Activated CD8-positive, alpha-beta T cell treated with anti-CD3 and anti-CD28 coated beads, Interleukin-2, amount 10 ng/mL, durations not matched to agents 7 days and 5 days (primary cell): Measurements from ENCODE around the gene ARL6IP5. TPM values are rescaled to one million over a fixed set of nuclear protein-coding genes. Genes with fewer than 3 reads are reported as not detected.

Experiments
- ATAC-seq: fragments of 150-1000 bp; cut with Tn5 transposase; one replicate; pipeline ENCODE4 v1.10.0; 2021; ENCODE audit warnings: moderate library complexity
- CTCF ChIA-PET: fragments of 350-600 bp; sonication (Branson Sonifier 250); formaldehyde crosslinking; loops from one replicate; lab custom pipeline; 2021; ENCODE audit warnings: antibody characterized with exemption; lab: Charles Lee
- POLR2A ChIA-PET: fragments of 350-600 bp; sonication (Branson Sonifier 250); formaldehyde crosslinking; loops from one replicate; lab custom pipeline; 2021; ENCODE audit warnings: antibody characterized with exemption; lab: Charles Lee
- DNase-seq: peaks from one replicate; pipeline ENCODE4 v3.0.0-alpha.2; 2020
- H3K27ac Mint-ChIP-seq: one replicate; pipeline ENCODE4 v1.8.0; 2021; ENCODE audit warnings: mild to moderate bottlenecking, mixed read lengths
- H3K27me3 Mint-ChIP-seq: one replicate; pipeline ENCODE4 v1.8.0; 2021; ENCODE audit warnings: low read depth, mixed read lengths
- H3K36me3 Mint-ChIP-seq: one replicate; pipeline ENCODE4 v1.8.0; 2021; ENCODE audit warnings: low read depth, mixed read lengths
- H3K4me1 Mint-ChIP-seq: one replicate; pipeline ENCODE4 v1.8.0; 2021; ENCODE audit warnings: low read depth, mixed read lengths
- H3K4me3 Mint-ChIP-seq: one replicate; pipeline ENCODE4 v1.8.0; 2021; ENCODE audit warnings: mild to moderate bottlenecking, mixed read lengths
- H3K9me3 Mint-ChIP-seq: one replicate; pipeline ENCODE4 v1.8.0; 2022; ENCODE audit warnings: mixed read lengths; ENCODE audit not compliant: insufficient read depth
- total RNA-seq, 2 experiments: library from RNA; stranded (reverse); gene quantifications; one replicate each; pipeline ENCODE4 v1.2.3, GENCODE V29; 2021

The ARL6IP5 gene
- total RNA-seq, 2 experiments from 2014 or later: 148 to 153 TPM

- Mint-ChIP-seq H3K4me3 (no peak overlapping the region), H3K27ac (no peak overlapping the region)
These were observed 43.8 kb downstream of the ARL6IP5 start for GRCh38 chr3:69128509-69128908.

DNA sequence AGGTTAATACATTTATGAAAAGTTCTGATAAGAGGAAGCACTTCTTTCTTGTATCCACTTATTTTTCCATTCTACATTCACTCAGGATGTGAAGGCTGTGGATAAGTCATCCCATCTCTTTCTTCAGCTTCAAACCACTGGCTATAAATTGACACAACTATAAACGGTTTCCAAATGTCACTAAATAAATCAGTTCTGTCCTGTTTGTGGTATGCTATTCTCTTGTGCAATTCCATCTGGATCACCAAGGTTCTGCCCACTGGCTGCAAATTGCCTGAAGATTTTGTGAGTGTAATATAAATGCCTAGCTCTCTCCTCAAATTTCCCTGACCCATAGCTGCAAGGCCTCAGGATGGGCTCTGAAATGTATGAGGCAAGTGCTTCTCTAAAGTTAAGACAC lies 44.8 kb downstream of the ARL6IP5 start:
- no peaks in the 10 kb centered on the region for H3K36me3 Mint-ChIP-seq
- H3K4me1 Mint-ChIP-seq: no peaks in the 10 kb centered on the region
- ATAC-seq (no peak), DNase-seq (no peak)
- H3K4me3 Mint-ChIP-seq: no peak overlapping the region
- CTCF ChIA-PET: interaction anchor here (3.2 kb wide), 1 partner anchor 8 kb away, joined by 20 read pairs; no protein-coding TSS in a partner anchor
- no peak overlapping the region for H3K27ac Mint-ChIP-seq
- H3K9me3 Mint-ChIP-seq: no peaks in the 10 kb centered on the region
- POLR2A ChIA-PET: no interaction called here
- peaks cover 19% of the 10 kb centered on the region for H3K27me3 Mint-ChIP-seq

More at GRCh38 chr3:69128509-69128908, 43.8 kb downstream of the ARL6IP5 start:
- ChIA-PET POLR2A (no interaction called here), CTCF (interaction anchor here (1.2 to 3.5 kb wide), 2 partner anchors 33 to 179 kb away, joined by 5 to 25 read pairs; no protein-coding TSS in a partner anchor)
- ATAC-seq (no peak), DNase-seq (no peak)
- Mint-ChIP-seq H3K27me3 (peaks cover 19% of the 10 kb centered on the region), H3K9me3 (no peaks in the 10 kb centered on the region), H3K4me1 (no peaks in the 10 kb centered on the region), H3K36me3 (no peaks in the 10 kb centered on the region)

- POLR2A ChIA-PET: no interaction called here
- no peak for ATAC-seq
- Mint-ChIP-seq H3K4me3 (no peak overlapping the region), H3K4me1 (no peaks in the 10 kb centered on the region), H3K36me3 (no peaks in the 10 kb centered on the region), H3K9me3 (no peaks in the 10 kb centered on the region), H3K27me3 (peaks cover 24% of the 10 kb centered on the region), H3K27ac (no peak overlapping the region)
- CTCF ChIA-PET: interaction anchor here (0.6 to 3.2 kb wide), 3 partner anchors 10 to 177 kb away, joined by 4 to 20 read pairs (median 4); no protein-coding TSS in a partner anchor
- no peak for DNase-seq
These were observed 46.0 kb downstream of the ARL6IP5 start for GRCh38 chr3:69130689-69131088.

DNA sequence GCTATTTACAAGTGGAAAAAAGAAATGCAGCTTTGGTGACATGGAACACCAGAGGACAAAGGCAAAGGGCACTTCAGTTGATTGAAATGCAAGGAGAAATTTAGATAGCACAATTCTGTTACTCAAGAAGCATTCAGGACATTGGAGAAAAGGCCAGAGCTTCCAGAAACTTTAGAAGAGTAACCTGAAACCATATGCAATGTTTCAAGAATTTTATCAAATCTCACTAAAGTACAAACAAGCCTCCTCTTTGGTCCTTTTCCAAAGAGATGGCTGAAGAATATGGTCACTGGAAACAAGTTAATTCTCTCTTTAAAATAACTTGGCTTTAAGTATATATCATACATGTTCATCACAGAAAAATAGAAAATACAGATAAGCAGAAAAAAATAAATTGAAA lies 52.3 kb downstream of the ARL6IP5 start:
- POLR2A ChIA-PET: no interaction called here
- DNase-seq (no peak), ATAC-seq (no peak)
- Mint-ChIP-seq H3K27ac (no peak overlapping the region), H3K9me3 (no peaks in the 10 kb centered on the region), H3K4me1 (no peaks in the 10 kb centered on the region), H3K27me3 (peaks cover 29% of the 10 kb centered on the region), H3K36me3 (no peaks in the 10 kb centered on the region), H3K4me3 (no peak overlapping the region)
- CTCF ChIA-PET: interaction anchor here (2.1 kb wide), 1 partner anchor 11 kb away, joined by 4 read pairs; no protein-coding TSS in a partner anchor

- Mint-ChIP-seq H3K9me3 (no peaks in the 10 kb centered on the region), H3K27ac (no peak overlapping the region), H3K36me3 (no peaks in the 10 kb centered on the region), H3K4me3 (no peak overlapping the region), H3K4me1 (no peaks in the 10 kb centered on the region), H3K27me3 (peaks cover 31% of the 10 kb centered on the region)
- ChIA-PET CTCF (no interaction called here), POLR2A (no interaction called here)
- DNase-seq (no peak), ATAC-seq (no peak)
These were observed 52.7 kb downstream of the ARL6IP5 start for GRCh38 chr3:69137412-69137811.

DNA sequence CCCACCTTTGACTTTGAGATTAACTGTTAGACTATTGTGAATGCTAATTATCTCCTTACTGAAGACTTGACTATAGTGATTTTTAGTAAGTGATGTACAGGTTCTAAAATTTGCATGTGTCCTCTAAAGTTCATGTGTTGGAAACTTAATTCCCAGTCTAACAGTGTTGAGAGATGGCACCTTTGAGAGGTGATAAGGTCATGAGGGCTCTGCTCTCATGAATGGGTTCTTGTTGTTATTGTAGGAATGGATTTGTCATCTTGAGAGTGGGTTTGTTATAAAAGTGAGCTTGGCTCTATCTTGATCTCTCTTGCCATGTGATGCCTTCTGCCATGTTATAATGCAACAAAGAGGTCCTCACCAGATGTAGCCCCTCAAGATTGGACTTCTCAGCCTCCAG lies 56.6 kb downstream of the ARL6IP5 start:
- no peaks in the 10 kb centered on the region for H3K36me3 Mint-ChIP-seq
- H3K4me3 Mint-ChIP-seq: no peak overlapping the region
- no peak overlapping the region for H3K27ac Mint-ChIP-seq
- ChIA-PET CTCF (no interaction called here), POLR2A (no interaction called here)
- DNase-seq (no peak), ATAC-seq (no peak)
- H3K27me3 Mint-ChIP-seq: peaks cover 28% of the 10 kb centered on the region
- H3K4me1 Mint-ChIP-seq: no peaks in the 10 kb centered on the region
- no peaks in the 10 kb centered on the region for H3K9me3 Mint-ChIP-seq

- no peak for DNase-seq
- ATAC-seq: no peak
- Mint-ChIP-seq H3K27ac (no peak overlapping the region), H3K36me3 (no peaks in the 10 kb centered on the region), H3K4me3 (no peak overlapping the region), H3K9me3 (no peaks in the 10 kb centered on the region), H3K4me1 (no peaks in the 10 kb centered on the region), H3K27me3 (peaks cover 25% of the 10 kb centered on the region)
- CTCF ChIA-PET: no interaction called here
- POLR2A ChIA-PET: no interaction called here
These were observed 57.4 kb downstream of the ARL6IP5 start for GRCh38 chr3:69142090-69142489.

GRCh38 chr3:69142797-69143454 lies 58.2 kb downstream of the ARL6IP5 start:
- Mint-ChIP-seq H3K27me3 (peaks cover 21% of the 10 kb centered on the region), H3K36me3 (no peaks in the 10 kb centered on the region), H3K27ac (no peak overlapping the region), H3K4me1 (no peaks in the 10 kb centered on the region), H3K9me3 (no peaks in the 10 kb centered on the region), H3K4me3 (no peak overlapping the region)
- ChIA-PET POLR2A (no interaction called here), CTCF (no interaction called here)
- DNase-seq: no peak
- no peak for ATAC-seq

DNA sequence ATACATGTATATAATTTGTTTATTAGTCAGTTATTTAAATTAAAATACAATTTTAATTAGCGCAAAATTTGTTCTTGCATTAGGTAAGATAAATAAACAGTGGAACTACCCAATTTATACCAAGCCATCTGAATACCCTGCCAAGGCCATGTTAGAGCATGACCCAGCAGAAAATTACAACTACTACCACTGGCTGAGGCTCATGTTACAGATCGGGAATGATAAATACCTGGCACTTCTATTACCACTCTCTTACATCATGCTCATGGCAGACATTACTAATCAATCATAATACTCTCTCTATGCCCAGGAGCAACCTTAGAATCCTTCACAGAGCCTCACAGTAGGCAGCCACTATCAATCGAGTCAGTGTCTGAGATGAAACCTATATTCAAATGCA lies 58.9 kb downstream of the ARL6IP5 start:
- no peak for DNase-seq
- ChIA-PET CTCF (interaction anchor here (1.1 kb wide), 1 partner anchor 23 kb away, joined by 3 read pairs; no protein-coding TSS in a partner anchor), POLR2A (no interaction called here)
- Mint-ChIP-seq H3K27me3 (peaks cover 19% of the 10 kb centered on the region), H3K36me3 (no peaks in the 10 kb centered on the region), H3K4me3 (no peak overlapping the region), H3K27ac (no peak overlapping the region), H3K4me1 (no peaks in the 10 kb centered on the region), H3K9me3 (no peaks in the 10 kb centered on the region)
- no peak for ATAC-seq

DNA sequence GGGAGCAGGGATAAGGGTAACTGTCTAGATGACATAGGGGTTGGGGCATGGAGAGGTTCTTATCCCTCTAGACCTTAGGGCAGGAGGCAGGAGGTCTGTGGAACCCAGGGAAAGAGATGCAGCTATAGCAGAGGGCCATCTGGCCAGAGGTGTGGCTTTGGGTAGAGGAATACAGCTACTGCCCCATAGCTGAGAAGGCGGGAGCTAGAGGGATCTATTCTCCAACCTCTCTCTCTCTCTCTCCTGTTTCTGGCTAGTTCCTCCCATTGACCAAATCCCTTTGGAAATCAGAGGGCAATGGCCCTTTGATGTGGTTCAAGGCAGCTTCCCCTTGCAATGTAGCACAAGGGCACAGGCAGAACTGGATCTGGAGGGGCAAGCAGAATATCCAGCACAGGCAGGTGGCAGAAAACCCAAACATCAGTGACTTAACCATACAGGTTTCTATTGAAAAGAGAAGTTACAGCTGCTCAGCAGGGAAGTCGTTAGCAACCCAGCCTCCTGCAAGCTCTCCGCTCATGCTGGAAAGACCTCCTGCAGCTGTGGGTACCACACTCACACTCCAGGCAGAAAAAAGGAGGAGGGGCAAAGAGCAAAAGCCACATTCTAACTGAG lies 60.0 kb downstream of the ARL6IP5 start:
- Mint-ChIP-seq H3K4me3 (no peak overlapping the region), H3K4me1 (no peaks in the 10 kb centered on the region), H3K9me3 (no peaks in the 10 kb centered on the region), H3K36me3 (no peaks in the 10 kb centered on the region), H3K27me3 (peaks cover 16% of the 10 kb centered on the region), H3K27ac (no peak overlapping the region)
- DNase-seq (no peak), ATAC-seq (no peak)
- CTCF ChIA-PET: interaction anchor here (1.1 to 1.8 kb wide), 3 partner anchors 17 to 161 kb away, joined by 3 to 7 read pairs (median 3); no protein-coding TSS in a partner anchor
- POLR2A ChIA-PET: no interaction called here

DNA sequence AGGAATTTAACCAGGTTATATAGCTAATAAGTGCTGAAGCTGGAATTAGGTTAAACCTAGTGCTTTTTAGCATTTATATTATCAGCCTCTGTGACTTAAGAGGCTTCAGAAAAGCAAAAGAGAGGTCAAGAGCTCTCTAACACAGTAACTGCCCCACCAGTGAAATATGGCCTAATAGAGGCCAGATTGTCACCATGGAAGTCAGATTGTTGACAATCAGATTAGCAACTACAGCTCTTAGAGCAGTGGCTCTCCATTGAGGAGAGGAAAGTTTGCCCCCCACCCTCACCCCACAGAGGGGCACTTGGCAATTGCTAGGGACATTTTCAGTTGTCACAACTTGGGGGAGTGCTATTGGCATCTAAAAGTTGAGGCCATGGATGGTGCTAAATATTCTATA lies 61.0 kb downstream of the ARL6IP5 start:
- no peaks in the 10 kb centered on the region for H3K36me3 Mint-ChIP-seq
- ChIA-PET POLR2A (no interaction called here), CTCF (interaction anchor here (1.2 to 1.8 kb wide), 2 partner anchors 16 to 160 kb away, joined by 3 to 7 read pairs; no protein-coding TSS in a partner anchor)
- no peaks in the 10 kb centered on the region for H3K9me3 Mint-ChIP-seq
- H3K27me3 Mint-ChIP-seq: peaks cover 13% of the 10 kb centered on the region
- no peak for ATAC-seq
- H3K4me3 Mint-ChIP-seq: no peak overlapping the region
- no peak for DNase-seq
- H3K4me1 Mint-ChIP-seq: no peaks in the 10 kb centered on the region
- no peak overlapping the region for H3K27ac Mint-ChIP-seq

- peaks cover 20% of the 10 kb centered on the region for H3K27me3 Mint-ChIP-seq
- ChIA-PET POLR2A (no interaction called here), CTCF (interaction anchor here (2.4 kb wide), 1 partner anchor 157 kb away, joined by 7 read pairs; no protein-coding TSS in a partner anchor)
- no peak overlapping the region for H3K4me3 Mint-ChIP-seq
- H3K4me1 Mint-ChIP-seq: no peaks in the 10 kb centered on the region
- H3K36me3 Mint-ChIP-seq: no peaks in the 10 kb centered on the region
- H3K27ac Mint-ChIP-seq: no peak overlapping the region
- no peak for DNase-seq
- no peak for ATAC-seq
- no peaks in the 10 kb centered on the region for H3K9me3 Mint-ChIP-seq
These were observed 64.8 kb downstream of the ARL6IP5 start for GRCh38 chr3:69149586-69149985.
